NCI-H2081 treated with DMSO at 0.1 percent for 48 hours (cell line): Measurements from ENCODE around the gene CEP295NL.

Experiments used
- DNase-seq: peaks from one replicate; lab custom pipeline; 2025; lab: John Stamatoyannopoulos, UW

CEP295NL gene

DNA sequence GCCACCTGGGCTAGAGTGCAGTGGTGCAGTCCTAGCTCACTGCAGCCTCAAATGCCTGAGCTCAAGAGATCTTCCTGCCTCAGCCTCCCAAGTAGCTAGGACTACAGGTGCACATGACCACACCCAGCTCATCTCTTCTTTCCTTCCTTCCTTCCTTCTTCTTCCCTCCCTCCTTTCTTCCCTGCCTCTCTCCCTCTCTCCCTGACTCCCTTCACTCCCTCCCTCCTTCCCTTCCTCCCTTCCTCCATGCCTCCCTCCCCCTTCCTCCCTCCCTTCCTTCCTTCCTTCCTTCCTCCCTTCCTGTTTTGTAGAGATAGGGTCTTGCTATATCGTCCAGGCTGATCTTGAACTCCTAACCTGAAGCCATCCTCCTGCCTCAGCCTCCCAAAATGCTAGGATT lies 38.9 kb downstream of the CEP295NL start:
- no peak for DNase-seq

DNA sequence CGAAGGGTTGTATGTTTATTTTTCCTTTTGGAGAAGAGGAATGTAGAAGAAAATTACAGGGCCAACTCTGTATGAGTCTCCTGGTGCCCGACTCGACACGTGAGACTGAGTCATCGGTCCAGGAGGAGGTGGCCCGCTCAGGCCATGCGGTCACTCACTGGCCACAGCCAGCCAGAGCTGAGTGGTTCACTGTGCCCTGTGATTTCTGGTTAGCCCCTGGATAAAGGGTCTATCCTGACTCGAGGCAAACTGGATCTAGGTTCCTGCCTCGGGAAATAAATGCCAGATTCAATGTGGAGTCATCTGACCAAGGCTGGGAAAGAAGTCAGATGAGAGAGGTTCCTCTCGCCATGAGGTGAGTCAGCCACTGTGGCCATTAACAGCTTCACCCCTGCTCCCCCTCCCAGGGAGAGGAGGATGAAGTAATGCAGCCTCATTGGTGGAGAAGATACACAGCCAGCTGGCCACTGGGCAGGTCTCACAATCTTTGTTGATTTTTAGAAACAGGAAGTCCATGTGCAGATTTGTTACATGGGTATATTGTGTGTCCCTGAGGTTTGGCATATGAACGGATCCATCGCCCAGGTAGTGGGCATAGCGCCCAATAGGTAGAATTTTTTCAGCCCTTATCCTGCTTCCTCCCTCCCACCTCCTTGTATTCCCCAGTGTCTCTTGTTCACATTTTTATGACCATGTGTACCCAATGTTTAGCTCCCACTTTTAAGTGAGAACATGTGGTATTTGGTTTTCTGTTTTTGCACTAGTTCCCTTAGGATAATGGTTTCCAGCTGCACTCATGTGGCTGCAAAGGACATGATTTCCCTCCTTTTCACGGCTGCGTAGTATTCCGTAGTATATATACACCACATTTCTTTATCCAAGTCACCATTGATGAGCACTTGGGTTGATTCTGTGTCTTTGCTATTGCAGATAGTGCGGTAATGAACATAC lies 40.7 kb downstream of the CEP295NL start:
- no peak for DNase-seq

GRCh38 chr17:78861229-78861628 lies 41.8 kb downstream of the CEP295NL start:
- DNase-seq = no peak

- no peak for DNase-seq
Observed at GRCh38 chr17:78859051-78859450, 44.0 kb downstream of the CEP295NL start.

GRCh38 chr17:78857266-78857665 lies 45.7 kb downstream of the CEP295NL start:
- no peak for DNase-seq

GRCh38 chr17:78855561-78856165 lies 47.3 kb downstream of the CEP295NL start:
- DNase-seq = no peak

GRCh38 chr17:78854508-78854907 lies 48.5 kb downstream of the CEP295NL start:
- no peak for DNase-seq

GRCh38 chr17:78853926-78854394 lies 49.0 kb downstream of the CEP295NL start:
- no peak for DNase-seq

- no peak for DNase-seq
Observed at GRCh38 chr17:78852709-78853121, 50.3 kb downstream of the CEP295NL start.

DNA sequence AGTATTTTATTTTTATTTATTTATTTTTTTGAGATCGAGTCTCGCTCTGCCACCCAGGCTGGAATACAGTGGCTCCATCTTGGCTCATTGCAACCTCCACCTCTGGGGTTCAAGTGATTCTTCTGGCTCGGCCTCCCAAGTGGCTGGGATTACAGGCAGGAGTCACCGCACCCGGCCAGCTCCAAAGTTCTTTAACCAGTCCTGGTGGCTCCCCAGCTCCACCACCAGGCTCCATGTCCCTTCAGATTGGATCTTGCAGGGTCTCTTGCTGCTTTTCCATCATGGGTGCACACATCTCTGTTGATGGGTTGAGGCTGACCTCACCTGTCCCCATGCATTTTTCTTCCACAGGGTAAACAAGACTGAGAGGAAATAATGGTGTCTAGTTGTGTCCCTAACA lies 54.0 kb downstream of the CEP295NL start:
- DNase-seq = no peak

DNA sequence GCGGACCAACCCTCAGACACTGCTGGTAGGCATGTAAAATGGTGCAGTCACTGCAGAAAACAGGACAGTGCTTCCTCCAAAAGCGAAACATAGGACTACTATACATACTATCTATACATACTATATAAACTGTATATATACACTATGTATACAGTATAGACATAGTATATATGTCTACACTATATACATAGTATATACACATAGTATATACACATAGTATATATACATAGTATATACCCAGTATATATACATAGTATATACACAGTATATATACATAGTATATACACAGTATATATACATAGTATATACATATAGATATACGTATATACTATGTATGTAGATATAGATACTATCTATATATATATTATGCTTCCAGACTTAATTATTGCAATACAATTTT lies 55.9 kb downstream of the CEP295NL start:
- no peak for DNase-seq

DNA sequence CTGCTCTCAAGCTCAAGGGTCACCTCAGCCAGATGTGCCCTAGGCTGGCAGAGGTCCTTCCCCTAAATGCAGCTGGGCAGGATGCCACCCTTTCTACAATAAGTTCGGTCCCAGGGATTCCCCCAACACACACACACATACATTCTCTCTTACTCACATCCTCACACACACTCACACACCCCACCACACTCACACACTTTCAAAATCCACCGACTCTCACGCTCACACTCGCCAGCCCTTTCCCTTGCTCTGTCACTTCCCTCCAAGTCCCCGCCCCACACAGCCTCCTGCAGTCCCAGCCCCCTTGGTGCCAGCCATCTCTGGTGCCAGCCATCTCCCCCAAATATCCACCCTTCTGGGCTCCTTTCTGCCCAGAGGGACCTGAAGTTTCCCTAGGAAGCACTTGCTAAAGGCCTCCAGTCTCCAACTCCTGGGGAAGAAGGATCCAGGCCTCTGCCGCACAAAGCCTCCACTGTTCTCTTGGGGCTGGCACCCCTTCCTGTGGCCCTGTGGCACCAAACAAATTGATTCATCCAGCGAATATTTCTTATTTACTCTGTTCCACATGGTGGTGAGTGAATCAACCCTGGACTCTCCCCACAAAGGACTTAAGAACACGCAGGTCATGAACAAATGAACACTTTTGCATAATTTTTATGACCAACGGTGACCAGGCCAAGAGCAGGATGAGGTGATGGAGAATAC lies 58.5 kb downstream of the CEP295NL start:
- no peak for DNase-seq

- DNase-seq = peak; percentile 0
Observed at GRCh38 chr17:78842881-78843565, 60.0 kb downstream of the CEP295NL start.

DNA sequence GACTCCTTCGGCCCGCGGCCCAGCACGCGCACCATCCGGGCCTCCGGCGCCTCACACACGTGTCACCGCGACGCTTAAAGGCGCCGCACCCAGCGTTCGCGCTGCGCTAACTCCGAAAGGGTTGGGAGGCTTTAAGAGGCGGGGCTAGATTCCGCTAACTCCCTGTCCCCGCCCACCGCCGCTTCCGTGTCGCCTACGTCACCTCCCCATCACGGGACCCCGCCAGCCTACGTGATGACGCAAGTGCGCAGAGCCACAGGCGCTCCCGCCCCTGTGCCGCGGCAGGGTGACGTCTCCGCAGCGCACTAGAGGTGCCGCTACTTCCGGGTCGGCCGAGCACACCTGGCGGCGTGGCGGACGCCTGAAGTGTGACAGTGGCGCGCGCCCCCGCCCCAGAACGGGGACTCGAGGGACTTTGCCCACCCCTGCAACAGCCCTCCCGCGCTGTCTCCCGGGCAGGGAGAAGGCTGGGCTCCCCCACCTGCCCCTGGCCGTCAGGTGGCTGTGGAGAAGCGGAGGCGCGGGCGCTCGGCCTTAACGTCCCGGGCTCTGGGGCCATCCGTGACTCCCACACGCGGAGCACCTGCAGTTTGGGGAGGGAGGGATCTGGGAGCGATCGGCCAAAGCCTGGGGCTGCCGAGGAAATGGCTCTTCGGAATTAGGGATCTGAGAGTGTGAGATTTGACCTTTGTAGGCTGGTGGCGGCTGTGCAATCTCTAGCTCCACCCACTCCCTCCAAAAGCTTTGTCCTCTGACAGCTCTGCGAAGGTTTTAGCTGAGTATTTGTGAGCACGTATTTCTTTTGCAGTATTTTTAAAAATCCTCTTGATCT lies 62.0 kb downstream of the CEP295NL start, which contains the start of gene USP36:
Gene USP36, minus strand, starts transcription at position 35 of the 832 bp plus-strand sequence. CDS start 4,451 bp downstream, outside the sequence.
- peak; percentile 97 for DNase-seq
